ENCODE data around the gene FABP1.

Gene FABP1

GRCh38 chr2:88116669-88117432, 11.0 kb downstream of the FABP1 start:
- ChIA-PET POLR2A (no interaction called here), CTCF (no interaction called here)
- TF ChIP-seq PKNOX1 (IDR thresholded peaks at IDR 0.05) = no peak
- DNase-seq (ENCODE audit: extremely low spot score) = no peak

GRCh38 chr2:88115825-88116518, 11.9 kb downstream of the FABP1 start:
- no peak for DNase-seq (ENCODE audit: extremely low spot score)
- no peak for TF ChIP-seq ARNT (IDR thresholded peaks at IDR 0.05)
- no peak for TF ChIP-seq SP1 (IDR thresholded peaks at IDR 0.05)
- TF ChIP-seq PKNOX1 (IDR thresholded peaks at IDR 0.05) = no peak
- TF ChIP-seq ZNF384 (IDR thresholded peaks at IDR 0.05) = no peak
- no peak for TF ChIP-seq NFRKB (IDR thresholded peaks at IDR 0.05)
- TF ChIP-seq FOXA1 (IDR thresholded peaks at IDR 0.05) = no peak
- ChIA-PET POLR2A (no interaction called here), CTCF (no interaction called here)

GRCh38 chr2:88114889-88115288, 13.0 kb downstream of the FABP1 start:
- ChIA-PET POLR2A (interaction anchor here (1.1 kb wide), 1 partner anchor 18 kb away, joined by 3 read pairs; no protein-coding TSS in a partner anchor), CTCF (no interaction called here)
- no peak for TF ChIP-seq PKNOX1 (IDR thresholded peaks at IDR 0.05)
- TF ChIP-seq LEF1 (IDR thresholded peaks at IDR 0.05; ENCODE audit: borderline replicate concordance) = no peak
- no peak for TF ChIP-seq NFRKB (IDR thresholded peaks at IDR 0.05)
- TF ChIP-seq ELF4 (IDR thresholded peaks at IDR 0.05) = no peak
- no peak for TF ChIP-seq SUZ12 (IDR thresholded peaks at IDR 0.05)
- TF ChIP-seq FOXK2 (IDR thresholded peaks at IDR 0.05) = no peak
- TF ChIP-seq FOXA1 (IDR thresholded peaks at IDR 0.05) = no peak
- TF ChIP-seq ZNF384 (IDR thresholded peaks at IDR 0.05) = no peak
- TF ChIP-seq L3MBTL2 (conservative IDR thresholded peaks at IDR 0.05) = no peak
- no peak for TF ChIP-seq ARNT (IDR thresholded peaks at IDR 0.05)
- no peak for TF ChIP-seq FOXM1 (IDR thresholded peaks at IDR 0.05; ENCODE audit: borderline replicate concordance)
- TF ChIP-seq BHLHE40 (IDR thresholded peaks at IDR 0.05; ENCODE audit: borderline replicate concordance) = no peak
- no peak for TF ChIP-seq HDGF (IDR thresholded peaks at IDR 0.05; ENCODE audit: borderline replicate concordance)
- TF ChIP-seq SP1 (IDR thresholded peaks at IDR 0.05) = no peak
- TF ChIP-seq TARDBP (IDR thresholded peaks at IDR 0.05) = no peak
- no peak for TF ChIP-seq CTBP1 (IDR thresholded peaks at IDR 0.05; ENCODE audit: borderline replicate concordance)
- DNase-seq (ENCODE audit: extremely low spot score) = no peak

- POLR2A ChIA-PET = no interaction called here
- CTCF ChIA-PET = interaction anchor here (0.6 kb wide), 1 partner anchor 79 kb away, joined by 3 read pairs; no protein-coding TSS in a partner anchor
- DNase-seq (ENCODE audit: extremely low spot score) = no peak
- TF ChIP-seq SP1 (IDR thresholded peaks at IDR 0.05) = no peak
- no peak for TF ChIP-seq CTBP1 (IDR thresholded peaks at IDR 0.05; ENCODE audit: borderline replicate concordance)
- TF ChIP-seq ZNF384 (IDR thresholded peaks at IDR 0.05) = no peak
- no peak for TF ChIP-seq FOXM1 (IDR thresholded peaks at IDR 0.05; ENCODE audit: borderline replicate concordance)
- no peak for TF ChIP-seq BHLHE40 (IDR thresholded peaks at IDR 0.05; ENCODE audit: borderline replicate concordance)
- TF ChIP-seq FOXA1 (IDR thresholded peaks at IDR 0.05) = no peak
- TF ChIP-seq PKNOX1 (IDR thresholded peaks at IDR 0.05) = no peak
- no peak for TF ChIP-seq ELF4 (IDR thresholded peaks at IDR 0.05)
- no peak for TF ChIP-seq NFRKB (IDR thresholded peaks at IDR 0.05)
- TF ChIP-seq HDGF (IDR thresholded peaks at IDR 0.05; ENCODE audit: borderline replicate concordance) = no peak
- TF ChIP-seq ARNT (IDR thresholded peaks at IDR 0.05) = no peak
- TF ChIP-seq LEF1 (IDR thresholded peaks at IDR 0.05; ENCODE audit: borderline replicate concordance) = no peak
- TF ChIP-seq FOXK2 (IDR thresholded peaks at IDR 0.05) = no peak
- TF ChIP-seq SUZ12 (IDR thresholded peaks at IDR 0.05) = no peak
- TF ChIP-seq TARDBP (IDR thresholded peaks at IDR 0.05) = no peak
Observed at GRCh38 chr2:88113069-88113468, 14.8 kb downstream of the FABP1 start.

GRCh38 chr2:88110830-88111229, 17.0 kb downstream of the FABP1 start:
- no peak for DNase-seq (ENCODE audit: extremely low spot score)
- POLR2A ChIA-PET = no interaction called here
- TF ChIP-seq SP1 (IDR thresholded peaks at IDR 0.05) = no peak
- TF ChIP-seq ZNF384 (IDR thresholded peaks at IDR 0.05) = no peak
- TF ChIP-seq BHLHE40 (IDR thresholded peaks at IDR 0.05; ENCODE audit: borderline replicate concordance) = no peak
- no peak for TF ChIP-seq FOXA1 (IDR thresholded peaks at IDR 0.05)
- TF ChIP-seq TARDBP (IDR thresholded peaks at IDR 0.05) = no peak
- no peak for TF ChIP-seq FOXK2 (IDR thresholded peaks at IDR 0.05)
- no peak for TF ChIP-seq HDGF (IDR thresholded peaks at IDR 0.05; ENCODE audit: borderline replicate concordance)
- TF ChIP-seq CTBP1 (IDR thresholded peaks at IDR 0.05; ENCODE audit: borderline replicate concordance) = no peak
- TF ChIP-seq ELF4 (IDR thresholded peaks at IDR 0.05) = no peak
- CTCF ChIA-PET = no interaction called here

- TF ChIP-seq SUZ12 (IDR thresholded peaks at IDR 0.05) (no peak), NFRKB (IDR thresholded peaks at IDR 0.05) (no peak), FOXA1 (IDR thresholded peaks at IDR 0.05) (no peak), LEF1 (IDR thresholded peaks at IDR 0.05; ENCODE audit: borderline replicate concordance) (no peak), ARNT (IDR thresholded peaks at IDR 0.05) (no peak), BHLHE40 (IDR thresholded peaks at IDR 0.05; ENCODE audit: borderline replicate concordance) (no peak), HDGF (IDR thresholded peaks at IDR 0.05; ENCODE audit: borderline replicate concordance) (no peak)
- no peak for DNase-seq (ENCODE audit: extremely low spot score)
- CTCF ChIA-PET = no interaction called here
- POLR2A ChIA-PET = no interaction called here
Observed at GRCh38 chr2:88108796-88109195, 19.1 kb downstream of the FABP1 start.

All from HEK293T (cell line).